Karpas-422 (cell line): ENCODE data around the gene C1orf198. TPM values are rescaled to one million over a fixed set of nuclear protein-coding genes. Genes with fewer than 3 reads are reported as not detected.

Experiments
- DNase-seq: peaks from one replicate; pipeline ENCODE4 v3.0.0-alpha.2; 2015
- H2AFZ ChIP-seq: fragments of 200-600 bp; sonication (generic); 2 replicates; pipeline ENCODE4 v1.6.1; 2014; ENCODE audit warnings: antibody characterized with exemption, low read length, mixed read lengths
- H3K27ac ChIP-seq: fragments of 200-600 bp; sonication (generic); 2 replicates; pipeline ENCODE4 v1.5.1; 2014; ENCODE audit warnings: mild to moderate bottlenecking, low read length, moderate library complexity
- H3K27me3 ChIP-seq: fragments of 200-600 bp; sonication (generic); 2 replicates; pipeline ENCODE4 v1.6.1; 2014; ENCODE audit warnings: low read length, mixed read lengths
- H3K36me3 ChIP-seq: fragments of 200-600 bp; sonication (generic); 2 replicates; pipeline ENCODE4 v1.6.1; 2014; ENCODE audit warnings: low read length, mixed read lengths; ENCODE audit not compliant: insufficient read depth
- H3K4me1 ChIP-seq: fragments of 200-600 bp; sonication (generic); 2 replicates; pipeline ENCODE4 v1.6.1; 2014; ENCODE audit warnings: mild to moderate bottlenecking, low read length, mixed read lengths
- H3K4me2 ChIP-seq: fragments of 200-600 bp; sonication (generic); 2 replicates; pipeline ENCODE4 v1.6.1; 2014; ENCODE audit warnings: low read length, low read depth, mild to moderate bottlenecking; ENCODE audit not compliant: poor library complexity, severe bottlenecking
- H3K4me3 ChIP-seq: fragments of 200-600 bp; sonication (generic); 2 replicates; pipeline ENCODE4 v1.5.1; 2014; ENCODE audit warnings: mild to moderate bottlenecking, antibody characterized with exemption, low read length, mixed read lengths
- H3K79me2 ChIP-seq: fragments of 200-600 bp; sonication (generic); 2 replicates; pipeline ENCODE4 v1.6.1; 2014; ENCODE audit warnings: mild to moderate bottlenecking, low read length, mixed read lengths
- H3K9ac ChIP-seq: fragments of 200-600 bp; sonication (generic); 2 replicates; pipeline ENCODE4 v1.6.0; 2014; ENCODE audit warnings: low read length
- H3K9me2 ChIP-seq: fragments of 200-600 bp; sonication (generic), shearing (Covaris generic); replicated peaks from 2 replicates; pipeline ENCODE4 v1.6.0; 2014; ENCODE audit warnings: mild to moderate bottlenecking, low read length, moderate library complexity; ENCODE audit not compliant: insufficient read depth
- H3K9me3 ChIP-seq: fragments of 300-700, 200-600 bp; sonication (generic); 2 replicates; pipeline ENCODE4 v1.6.1; 2014; ENCODE audit warnings: low read length, mixed read lengths
- H4K20me1 ChIP-seq: fragments of 200-600 bp; sonication (generic); 2 replicates; pipeline ENCODE4 v1.6.1; 2014; ENCODE audit warnings: mild to moderate bottlenecking, antibody characterized with exemption, low read length, low read depth; ENCODE audit not compliant: insufficient read depth
- total RNA-seq: library from RNA; depleted of rRNA; stranded (reverse); fragments of >200 nt; shearing (Covaris generic); gene quantifications from 2 replicates; pipeline ENCODE4 v1.2.3, GENCODE V29; 2014; ENCODE audit warnings: low replicate concordance; rRNA removed

C1orf198 gene
- 3.0 and 3.7 TPM in 2 replicates for total RNA-seq

- Histone ChIP-seq H3K4me1 (peaks cover 15% of the 10 kb centered on the region), H3K27ac (no peak within 1 kb of the TSS), H3K79me2 (no peaks in the 10 kb centered on the region), H4K20me1 (peaks cover 8% of the 10 kb centered on the region; the same call in 1 of the 2 replicates), H3K9me2 (no peaks in the 10 kb centered on the region), H3K27me3 (no peaks in the 10 kb centered on the region), H3K4me2 (peak within 1 kb of the TSS; percentile 94), H3K9me3 (no peaks in the 10 kb centered on the region), H3K4me3 (peak within 1 kb of the TSS; percentile 88), H3K9ac (peak within 1 kb of the TSS; percentile 77), H2AFZ (peak within 1 kb of the TSS; percentile 97), H3K36me3 (no peaks in the 10 kb centered on the region)
- DNase-seq, result peak; percentile 76
Observed at GRCh38 chr1:230867903-230868735, at the start of gene C1orf198. C1orf198 (minus strand) TSS chr1:230868521; CDS start chr1:230868512, 9 bp downstream.

GRCh38 chr1:230917284-230918135 lies 49.2 kb upstream of the C1orf198 start:
- Histone ChIP-seq H3K9ac (no peak overlapping the region), H3K4me2 (no peak overlapping the region), H2AFZ (no peak overlapping the region), H3K4me1 (no peaks in the 10 kb centered on the region), H3K27ac (no peak overlapping the region), H3K9me3 (no peaks in the 10 kb centered on the region), H3K9me2 (no peaks in the 10 kb centered on the region), H3K36me3 (peaks cover 8% of the 10 kb centered on the region; the same call in 1 of the 2 replicates), H3K4me3 (no peak overlapping the region), H4K20me1 (no peaks in the 10 kb centered on the region), H3K79me2 (no peaks in the 10 kb centered on the region), H3K27me3 (no peaks in the 10 kb centered on the region)
- DNase-seq, result peak; percentile 92

- H3K4me3 ChIP-seq, result no peak overlapping the region
- no peak overlapping the region for H3K9ac ChIP-seq
- no peaks in the 10 kb centered on the region for H3K27me3 ChIP-seq
- no peaks in the 10 kb centered on the region for H3K79me2 ChIP-seq
- H3K9me2 ChIP-seq, result no peaks in the 10 kb centered on the region
- no peaks in the 10 kb centered on the region for H3K9me3 ChIP-seq
- no peak overlapping the region for H3K27ac ChIP-seq
- H3K36me3 ChIP-seq, result peaks cover 8% of the 10 kb centered on the region; the same call in 1 of the 2 replicates
- no peak for DNase-seq
- H4K20me1 ChIP-seq, result no peaks in the 10 kb centered on the region
- no peak overlapping the region for H2AFZ ChIP-seq
- H3K4me1 ChIP-seq, result no peaks in the 10 kb centered on the region
- no peak overlapping the region for H3K4me2 ChIP-seq
Observed at GRCh38 chr1:230916587-230917283, 48.4 kb upstream of the C1orf198 start.

GRCh38 chr1:230915078-230915477 lies 46.8 kb upstream of the C1orf198 start:
- Histone ChIP-seq H2AFZ (no peak overlapping the region), H4K20me1 (no peaks in the 10 kb centered on the region), H3K4me1 (no peaks in the 10 kb centered on the region), H3K9ac (no peak overlapping the region), H3K79me2 (no peaks in the 10 kb centered on the region), H3K4me2 (no peak overlapping the region), H3K9me2 (no peaks in the 10 kb centered on the region), H3K27me3 (no peaks in the 10 kb centered on the region), H3K27ac (no peak overlapping the region), H3K9me3 (no peaks in the 10 kb centered on the region), H3K4me3 (no peak overlapping the region), H3K36me3 (no peaks in the 10 kb centered on the region; the same call in 1 of the 2 replicates)
- no peak for DNase-seq

- Histone ChIP-seq H3K4me3 (no peak overlapping the region), H3K27ac (no peak overlapping the region), H3K4me1 (no peaks in the 10 kb centered on the region), H3K79me2 (no peaks in the 10 kb centered on the region), H3K27me3 (no peaks in the 10 kb centered on the region), H2AFZ (no peak overlapping the region), H3K36me3 (no peaks in the 10 kb centered on the region; the same call in 1 of the 2 replicates), H3K9me2 (no peaks in the 10 kb centered on the region), H3K4me2 (no peak overlapping the region), H3K9ac (no peak overlapping the region), H3K9me3 (no peaks in the 10 kb centered on the region), H4K20me1 (no peaks in the 10 kb centered on the region)
- no peak for DNase-seq
Observed at GRCh38 chr1:230913496-230913895, 45.2 kb upstream of the C1orf198 start.

- no peaks in the 10 kb centered on the region for H4K20me1 ChIP-seq
- H3K27me3 ChIP-seq, result no peaks in the 10 kb centered on the region
- no peak overlapping the region for H3K4me2 ChIP-seq
- H3K9ac ChIP-seq, result no peak overlapping the region
- DNase-seq, result no peak
- H3K4me3 ChIP-seq, result no peak overlapping the region
- no peaks in the 10 kb centered on the region for H3K4me1 ChIP-seq
- H3K36me3 ChIP-seq, result peaks cover 3% of the 10 kb centered on the region; the same call in 1 of the 2 replicates
- no peak overlapping the region for H3K27ac ChIP-seq
- no peaks in the 10 kb centered on the region for H3K9me2 ChIP-seq
- no peaks in the 10 kb centered on the region for H3K79me2 ChIP-seq
- H3K9me3 ChIP-seq, result no peaks in the 10 kb centered on the region
- no peak overlapping the region for H2AFZ ChIP-seq
Observed at GRCh38 chr1:230910755-230911117, 42.4 kb upstream of the C1orf198 start.

- Histone ChIP-seq H3K4me1 (no peaks in the 10 kb centered on the region), H3K36me3 (peaks cover 3% of the 10 kb centered on the region; the same call in 1 of the 2 replicates)
Observed at GRCh38 chr1:230909974-230910754, 41.8 kb upstream of the C1orf198 start.

More at GRCh38 chr1:230909974-230910754, 41.8 kb upstream of the C1orf198 start:
- Histone ChIP-seq H2AFZ (no peak overlapping the region), H3K9me2 (no peaks in the 10 kb centered on the region), H4K20me1 (no peaks in the 10 kb centered on the region), H3K9me3 (no peaks in the 10 kb centered on the region), H3K9ac (no peak overlapping the region), H3K79me2 (no peaks in the 10 kb centered on the region), H3K27ac (no peak overlapping the region), H3K27me3 (no peaks in the 10 kb centered on the region), H3K4me2 (no peak overlapping the region), H3K4me3 (no peak overlapping the region)
- no peak for DNase-seq
